Neural crest cell (in vitro differentiated cells): ENCODE data around the gene HDDC3. TPM values are rescaled to one million over a fixed set of nuclear protein-coding genes. Genes with fewer than 3 reads are reported as not detected.
A peak's percentile ranks its signal among the peaks of the same experiment; 100 is the strongest.

ENCODE experiments used
- DNase-seq: peaks from one replicate; pipeline ENCODE4 v3.0.0; 2021; ENCODE audit warnings: low read depth, mixed read lengths, low spot score
- H3K27ac Mint-ChIP-seq: one replicate; pipeline ENCODE4 v1.8.0; 2021; ENCODE audit warnings: mild to moderate bottlenecking, mixed read lengths; ENCODE audit not compliant: unreplicated experiment
- H3K27me3 Mint-ChIP-seq: 2 replicates; pipeline ENCODE4 v1.8.0; 2021; ENCODE audit warnings: low read depth, mild to moderate bottlenecking, mixed read lengths
- H3K36me3 Mint-ChIP-seq: 2 replicates; pipeline ENCODE4 v1.8.0; 2021; ENCODE audit warnings: low read depth, mild to moderate bottlenecking, mixed read lengths
- H3K4me1 Mint-ChIP-seq: 2 replicates; pipeline ENCODE4 v1.8.0; 2021; ENCODE audit warnings: mixed read lengths
- H3K4me3 Mint-ChIP-seq: one replicate; pipeline ENCODE4 v1.8.0; 2021; ENCODE audit warnings: mild to moderate bottlenecking, mixed read lengths
- H3K9me3 Mint-ChIP-seq: 2 replicates; pipeline ENCODE4 v1.8.0; 2021; ENCODE audit warnings: mixed read lengths
- CTCF ChIP-seq: fragments of 200-600 bp; sonication (generic); conservative IDR thresholded peaks from 2 replicates; pipeline ENCODE4 v1.5.0; 2021; ENCODE audit warnings: antibody characterized with exemption, mild to moderate bottlenecking
- total RNA-seq: library from RNA; stranded (reverse); gene quantifications from 2 replicates; pipeline ENCODE4 v1.2.1, GENCODE V29; 2021

HDDC3 gene
- total RNA-seq, 1 donor from 2014 or later, result 16.7 TPM

GRCh38 chr15:90960298-90961091 is 28.1 kb upstream of the HDDC3 start:
- Mint-ChIP-seq H3K9me3 (no peaks in the 10 kb centered on the region), H3K27me3 (peaks cover 3% of the 10 kb centered on the region), H3K4me1 (peaks cover 23% of the 10 kb centered on the region), H3K27ac (no peak overlapping the region), H3K4me3 (peak overlapping the region; percentile 62), H3K36me3 (peaks cover 10% of the 10 kb centered on the region)
- no peak for DNase-seq
- no peak for TF ChIP-seq CTCF

- Mint-ChIP-seq H3K4me3 (peak overlapping the region; percentile 62), H3K9me3 (no peaks in the 10 kb centered on the region), H3K4me1 (peaks cover 23% of the 10 kb centered on the region), H3K27ac (peak overlapping the region; percentile 57), H3K36me3 (peaks cover 10% of the 10 kb centered on the region), H3K27me3 (peaks cover 3% of the 10 kb centered on the region)
- no peak for TF ChIP-seq CTCF
- DNase-seq, result no peak
These were observed 27.5 kb upstream of the HDDC3 start for GRCh38 chr15:90959894-90960293.

- peak overlapping the region; percentile 62 for H3K4me3 Mint-ChIP-seq
- no peak for TF ChIP-seq CTCF
These were observed 26.8 kb upstream of the HDDC3 start for GRCh38 chr15:90959028-90959595.

GRCh38 chr15:90957791-90958190 is 25.4 kb upstream of the HDDC3 start:
- Mint-ChIP-seq H3K9me3 (no peaks in the 10 kb centered on the region), H3K27ac (peak overlapping the region; percentile 46)
- no peak for TF ChIP-seq CTCF

More at GRCh38 chr15:90959028-90959595, 26.8 kb upstream of the HDDC3 start:
- H3K27ac Mint-ChIP-seq, result no peak overlapping the region
- peaks cover 10% of the 10 kb centered on the region for H3K36me3 Mint-ChIP-seq
- no peaks in the 10 kb centered on the region for H3K9me3 Mint-ChIP-seq
- H3K27me3 Mint-ChIP-seq, result peaks cover 3% of the 10 kb centered on the region
- no peak for DNase-seq
- peaks cover 23% of the 10 kb centered on the region for H3K4me1 Mint-ChIP-seq

GRCh38 chr15:90957031-90957790 is 24.9 kb upstream of the HDDC3 start:
- peak; percentile 40 for DNase-seq
- H3K27ac Mint-ChIP-seq, result peak overlapping the region; percentile 46
- H3K27me3 Mint-ChIP-seq, result peaks cover 3% of the 10 kb centered on the region
- no peaks in the 10 kb centered on the region for H3K9me3 Mint-ChIP-seq
- peak overlapping the region; percentile 88 for H3K4me3 Mint-ChIP-seq
- H3K36me3 Mint-ChIP-seq, result peaks cover 16% of the 10 kb centered on the region
- peaks cover 23% of the 10 kb centered on the region for H3K4me1 Mint-ChIP-seq
- no peak for TF ChIP-seq CTCF

More at GRCh38 chr15:90957791-90958190, 25.4 kb upstream of the HDDC3 start:
- peaks cover 3% of the 10 kb centered on the region for H3K27me3 Mint-ChIP-seq
- H3K4me1 Mint-ChIP-seq, result peaks cover 23% of the 10 kb centered on the region
- peak overlapping the region; percentile 88 for H3K4me3 Mint-ChIP-seq
- H3K36me3 Mint-ChIP-seq, result peaks cover 14% of the 10 kb centered on the region
- no peak for DNase-seq
